Hematopoietic multipotent progenitor cell treated with erythropoietin and hydrocortisone succinate and interleukin-3 and kit ligand, for 17 days (in vitro differentiated cells): ENCODE results near the gene AICDA.
"Not testable (repeated sequence)": the region's sequence is repeated elsewhere in the genome, so short reads cannot be mapped to it uniquely, and the experiment has no call there.

Source experiments
- DNase-seq: peaks from one replicate; pipeline ENCODE4 v3.0.0-alpha.2; 2015; ENCODE audit warnings: low spot score

AICDA gene

DNA sequence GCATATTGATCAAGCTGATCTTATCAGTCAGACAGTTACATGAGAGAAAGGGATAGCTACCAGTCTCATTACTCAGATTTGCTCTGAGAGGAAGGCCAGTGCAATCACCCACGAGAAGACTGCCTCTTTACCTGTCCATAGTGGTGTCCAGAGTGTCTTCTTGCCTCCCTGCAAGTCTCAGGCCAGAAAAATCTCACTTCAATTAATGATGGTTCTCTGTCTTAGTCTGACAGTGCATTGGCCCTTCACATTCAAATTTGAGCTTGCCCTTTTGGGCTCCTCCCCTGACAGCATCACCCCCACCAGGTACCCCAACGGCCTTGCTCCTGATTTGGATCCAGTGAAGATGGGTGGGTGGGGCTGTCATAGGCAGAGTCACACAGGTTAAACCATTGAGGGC is at the start of gene AICDA:
AICDA (minus strand) TSS at position 231 of the 400 bp plus-strand sequence; CDS start at position 139, 92 bp downstream.
- DNase-seq = no peak

DNA sequence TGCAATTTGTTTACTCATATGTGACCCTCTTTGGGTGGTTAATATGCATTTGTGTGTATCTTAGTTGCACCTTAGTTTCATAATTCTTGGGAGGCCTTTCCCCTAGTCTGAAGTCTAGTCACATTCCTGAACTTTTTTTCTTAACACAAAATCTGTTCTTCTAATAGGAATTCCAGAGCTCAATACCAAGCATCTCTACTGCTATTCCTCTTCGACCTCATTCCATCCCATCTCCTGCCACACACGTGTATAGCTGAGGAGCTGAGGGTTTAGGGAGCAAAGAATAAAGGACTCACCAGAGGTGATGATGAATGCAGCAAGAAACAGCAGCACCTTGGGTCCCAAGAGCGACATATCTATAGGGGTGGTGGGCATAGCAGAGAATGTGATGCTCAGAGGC is 49.1 kb upstream of the AICDA start:
- DNase-seq = no peak

- DNase-seq = no peak
Measured at GRCh38 chr12:8661016-8661415, 48.4 kb upstream of the AICDA start.

DNA sequence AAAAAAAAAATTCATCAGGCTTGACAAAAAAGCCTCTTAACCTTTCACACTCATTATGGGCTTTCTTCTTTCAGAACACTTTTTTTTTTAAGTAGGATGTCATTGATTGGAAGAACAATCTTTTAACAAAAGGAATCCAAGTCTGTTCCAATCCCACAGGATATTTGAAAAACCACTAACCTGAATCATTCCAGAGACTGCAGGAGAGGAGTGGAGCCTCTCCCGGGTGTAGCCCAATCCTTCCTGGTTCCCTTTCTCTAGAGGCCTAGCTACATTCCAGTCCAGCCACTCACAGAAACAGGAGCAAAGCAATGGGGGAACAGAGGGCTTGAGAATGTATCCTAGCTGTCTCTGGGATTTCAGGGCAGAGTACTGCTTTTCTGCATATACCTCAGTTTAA is 45.7 kb upstream of the AICDA start:
- no peak for DNase-seq

DNA sequence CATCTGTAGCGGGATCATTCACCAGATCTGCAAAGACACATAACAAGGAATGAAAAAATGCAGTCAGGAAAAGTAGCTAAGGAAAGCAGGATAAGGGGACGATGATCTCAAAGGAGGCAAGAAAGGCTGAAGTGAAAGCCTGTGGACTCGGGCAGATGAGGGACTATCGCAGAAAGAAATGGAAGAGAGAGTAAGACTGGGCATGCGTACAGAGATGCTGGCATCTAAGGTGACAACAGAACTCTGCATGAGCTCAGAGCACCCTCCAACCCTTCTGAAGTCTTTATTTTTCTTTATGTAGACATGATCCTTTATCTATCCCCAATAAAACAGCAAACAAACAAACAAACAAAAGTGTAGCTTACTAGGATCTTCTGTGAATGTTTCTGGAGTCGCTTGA is 42.8 kb upstream of the AICDA start:
- DNase-seq = no peak

GRCh38 chr12:8648576-8649205 is 36.0 kb upstream of the AICDA start:
- DNase-seq = no peak

DNA sequence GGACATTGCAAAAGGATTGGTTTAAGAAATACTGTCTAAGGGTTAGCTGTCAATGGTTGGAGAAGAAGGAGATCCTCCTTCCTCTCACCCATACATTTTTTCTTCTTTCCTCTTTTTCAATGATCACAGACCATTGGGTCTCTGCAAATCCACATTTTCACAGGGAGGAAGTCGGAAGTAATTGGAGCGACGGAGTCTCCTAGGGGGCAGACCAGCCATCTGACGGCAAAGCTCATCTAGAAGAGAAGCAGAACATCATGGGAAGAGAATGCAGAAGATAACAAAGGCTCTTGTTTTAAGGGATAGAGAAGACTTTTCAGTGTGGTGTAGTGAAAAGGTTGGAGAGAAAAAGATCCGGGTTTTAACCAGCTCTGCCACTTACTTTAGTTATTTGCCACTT is 35.3 kb upstream of the AICDA start:
- no peak for DNase-seq

- no peak for DNase-seq
Measured at GRCh38 chr12:8644345-8645248, 31.9 kb upstream of the AICDA start.

DNA sequence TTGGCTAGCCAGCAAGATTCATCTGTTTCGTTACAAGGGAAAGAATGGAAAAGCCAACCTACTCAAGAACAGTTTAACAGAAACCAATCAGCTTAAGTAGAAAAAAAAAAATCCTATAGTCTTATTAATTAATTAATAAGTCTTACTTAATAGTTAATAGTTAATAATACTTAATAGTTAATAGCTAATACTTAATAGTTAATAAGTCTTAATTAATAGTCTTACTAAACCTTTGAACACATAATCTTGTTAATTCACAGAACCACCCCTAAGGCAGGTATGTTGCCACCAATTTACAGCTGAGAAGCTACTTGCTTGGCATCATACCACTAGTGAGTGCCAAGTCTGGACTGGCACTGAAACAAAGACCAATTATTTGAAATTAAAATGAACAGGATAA is 30.1 kb upstream of the AICDA start:
- DNase-seq = no peak

GRCh38 chr12:8639936-8640335 is 27.3 kb upstream of the AICDA start:
- DNase-seq = no peak

- DNase-seq = no peak
Measured at GRCh38 chr12:8638951-8639350, 26.3 kb upstream of the AICDA start.

DNA sequence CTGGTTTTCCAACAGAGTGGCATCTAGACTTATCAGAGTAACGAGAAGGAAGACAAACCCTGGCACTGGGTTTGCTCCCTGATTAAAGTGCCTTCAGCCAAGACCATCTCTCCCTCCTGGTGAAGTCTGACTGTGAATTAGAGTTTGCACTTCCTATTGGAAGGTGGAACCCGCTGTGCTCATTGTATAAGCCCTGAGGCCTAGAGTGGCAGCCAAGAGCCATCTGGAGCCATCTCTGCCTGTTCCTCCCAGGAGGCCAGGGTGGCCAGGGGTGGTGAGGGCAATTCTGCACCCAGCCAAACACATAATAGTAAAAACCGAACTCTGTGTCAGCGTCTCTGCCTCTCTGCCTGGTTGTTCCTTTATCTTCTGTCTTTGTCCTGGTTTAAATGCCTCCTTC is 25.0 kb upstream of the AICDA start:
- DNase-seq = no peak

DNA sequence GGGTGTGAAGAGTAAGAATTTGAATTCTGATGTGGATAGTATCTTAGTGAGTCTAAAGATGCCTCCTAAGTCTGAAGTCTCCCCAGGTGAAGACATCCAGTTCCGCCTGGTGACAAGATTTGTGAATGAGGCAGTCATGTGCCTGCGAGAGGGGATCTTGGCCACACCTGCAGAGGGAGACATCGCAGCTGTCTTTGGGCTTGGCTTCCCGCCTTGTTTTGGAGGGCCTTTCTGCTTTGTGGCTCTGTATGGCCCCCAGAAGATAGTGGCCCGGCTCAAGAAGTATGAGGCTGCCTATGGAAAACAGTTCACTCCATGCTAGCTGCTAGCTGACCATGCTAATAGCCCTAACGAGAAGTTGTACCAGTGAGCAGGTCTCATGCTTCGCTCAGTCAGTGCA is 24.6 kb upstream of the AICDA start:
- no peak for DNase-seq

- no peak for DNase-seq
Measured at GRCh38 chr12:8636581-8636980, 23.9 kb upstream of the AICDA start.

DNA sequence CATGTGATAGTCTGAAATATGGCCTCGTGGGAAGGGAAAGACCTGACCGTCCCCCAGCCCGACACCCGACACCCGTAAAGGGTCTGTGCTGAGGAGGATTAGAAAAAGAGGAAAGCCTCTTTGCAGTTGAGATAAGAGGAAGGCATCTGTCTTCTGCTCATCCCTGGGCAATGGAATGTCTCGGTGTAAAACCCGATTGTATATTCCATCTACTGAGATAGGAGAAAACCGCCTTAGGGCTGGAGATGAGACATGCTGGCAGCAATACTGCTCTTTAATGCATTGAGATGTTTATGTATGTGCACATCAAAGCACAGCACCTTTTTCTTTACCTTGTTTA is 23.3 kb upstream of the AICDA start:
- not testable (repeated sequence) for DNase-seq

- not testable (repeated sequence) for DNase-seq
Measured at GRCh38 chr12:8635342-8636006, 22.8 kb upstream of the AICDA start.

DNA sequence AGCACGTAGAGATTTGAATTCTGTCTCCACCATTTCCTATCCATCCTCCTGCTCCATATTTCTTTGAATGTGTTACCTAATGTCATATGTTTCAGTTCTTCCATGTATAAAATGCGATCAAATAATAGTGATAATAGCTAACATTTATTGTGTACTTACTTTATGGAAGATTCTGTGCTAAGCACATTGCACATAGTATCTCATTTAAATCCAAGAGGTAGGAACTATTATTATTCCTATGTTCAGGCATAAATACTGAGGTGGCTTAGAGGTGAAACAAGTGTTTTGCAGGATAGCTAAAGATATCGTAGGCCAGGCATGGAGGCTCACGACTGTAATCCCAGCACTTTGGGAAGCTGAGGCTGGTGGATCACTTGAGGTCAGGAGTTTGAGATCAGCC is 17.5 kb upstream of the AICDA start:
- no peak for DNase-seq

- DNase-seq = no peak
Measured at GRCh38 chr12:8629486-8630033, 16.9 kb upstream of the AICDA start.

GRCh38 chr12:8628731-8629130 is 16.1 kb upstream of the AICDA start:
- no peak for DNase-seq

DNA sequence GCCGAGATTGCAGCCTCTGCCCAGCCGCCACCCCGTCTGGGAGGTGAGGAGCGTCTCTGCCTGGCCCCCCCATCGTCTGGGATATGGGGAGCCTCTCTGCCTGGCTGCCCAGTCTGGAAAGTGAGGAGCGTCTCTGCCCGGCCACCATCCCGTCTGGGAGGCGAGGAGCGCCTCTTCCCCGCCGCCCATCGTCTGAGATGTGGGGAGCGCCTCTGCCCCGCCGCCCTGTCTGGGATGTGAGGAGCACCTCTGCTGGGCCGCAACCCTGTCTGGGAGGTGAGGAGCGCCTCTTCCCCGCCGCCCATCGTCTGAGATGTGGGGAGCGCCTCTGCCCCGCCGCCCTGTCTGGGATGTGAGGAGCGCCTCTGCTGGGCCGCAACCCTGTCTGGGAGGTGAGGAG is 12.1 kb upstream of the AICDA start:
- not testable (repeated sequence) for DNase-seq

GRCh38 chr12:8622646-8623045 is 10.0 kb upstream of the AICDA start:
- DNase-seq = no peak

GRCh38 chr12:8615206-8615605 is 2.5 kb upstream of the AICDA start:
- DNase-seq = no peak

DNA sequence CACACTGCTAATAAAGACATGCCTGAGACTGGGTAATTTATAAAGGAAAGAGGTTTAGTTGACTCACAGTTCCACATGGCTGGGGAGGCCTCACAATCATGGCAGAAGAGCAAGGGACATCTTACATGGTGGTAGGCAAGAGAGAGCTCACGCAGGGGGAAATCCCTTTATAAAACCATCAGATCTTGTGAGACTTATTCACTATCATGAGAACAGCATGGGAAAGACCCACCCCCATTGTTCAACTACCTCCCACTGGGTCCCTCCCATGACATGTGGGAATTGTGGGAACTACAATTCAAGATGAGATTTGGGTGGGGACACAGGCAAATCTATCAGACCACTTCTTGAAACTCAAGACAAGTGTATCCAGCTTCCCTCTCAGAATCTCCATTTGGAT is 1.2 kb upstream of the AICDA start:
- DNase-seq = not testable (repeated sequence)
